T-helper 22 cell (primary cell): Measurements from ENCODE around the gene CARD19.
"Not testable (repeated sequence)": the region's sequence is repeated elsewhere in the genome, so short reads cannot be mapped to it uniquely, and the experiment has no call there.

Source experiments
- DNase-seq: peaks from one replicate; pipeline ENCODE4 v3.0.0-alpha.2; 2020; ENCODE audit warnings: low read depth

CARD19 gene

DNA sequence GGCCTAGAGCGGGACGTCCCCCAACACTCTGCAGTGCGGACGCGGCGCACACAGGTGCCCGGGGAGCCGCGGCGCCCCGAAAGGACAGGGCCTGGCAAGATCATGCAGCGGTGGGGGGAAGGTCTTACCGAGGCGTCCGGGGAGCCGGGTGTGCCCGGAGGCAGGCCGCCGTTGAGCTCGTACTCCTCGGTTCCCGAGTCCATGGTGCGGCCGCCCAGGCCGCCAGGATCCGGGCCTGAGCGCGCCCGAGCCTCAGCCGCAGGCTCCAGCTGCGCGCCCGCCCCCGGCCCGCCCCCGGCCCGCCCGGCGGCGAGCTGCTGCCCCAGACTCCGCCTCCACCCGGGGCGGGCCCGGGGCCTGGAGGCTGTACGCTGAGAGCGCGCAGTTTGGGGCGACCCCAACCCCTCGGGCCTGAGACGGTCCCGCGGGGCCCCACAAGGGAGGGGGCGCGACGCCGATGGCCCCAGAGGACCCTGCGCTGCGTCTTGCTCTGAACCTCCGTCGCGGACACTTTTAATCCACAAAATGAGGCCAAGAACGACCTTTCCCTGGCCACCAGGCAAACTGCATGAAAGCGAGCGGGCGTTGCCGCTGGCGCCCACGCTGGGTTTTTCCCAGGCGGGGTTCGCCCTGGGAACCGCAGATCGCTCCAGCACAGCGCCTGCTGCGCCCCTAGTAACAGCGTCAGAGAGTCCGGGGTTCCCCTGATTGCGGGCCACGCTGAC, 38.2 kb downstream of the CARD19 start, which contains the start of gene NINJ1:
NINJ1 (minus strand) TSS at position 237 of the 725 bp plus-strand sequence; CDS start at position 203, 34 bp downstream.
- DNase-seq, result peak; percentile 90

DNA sequence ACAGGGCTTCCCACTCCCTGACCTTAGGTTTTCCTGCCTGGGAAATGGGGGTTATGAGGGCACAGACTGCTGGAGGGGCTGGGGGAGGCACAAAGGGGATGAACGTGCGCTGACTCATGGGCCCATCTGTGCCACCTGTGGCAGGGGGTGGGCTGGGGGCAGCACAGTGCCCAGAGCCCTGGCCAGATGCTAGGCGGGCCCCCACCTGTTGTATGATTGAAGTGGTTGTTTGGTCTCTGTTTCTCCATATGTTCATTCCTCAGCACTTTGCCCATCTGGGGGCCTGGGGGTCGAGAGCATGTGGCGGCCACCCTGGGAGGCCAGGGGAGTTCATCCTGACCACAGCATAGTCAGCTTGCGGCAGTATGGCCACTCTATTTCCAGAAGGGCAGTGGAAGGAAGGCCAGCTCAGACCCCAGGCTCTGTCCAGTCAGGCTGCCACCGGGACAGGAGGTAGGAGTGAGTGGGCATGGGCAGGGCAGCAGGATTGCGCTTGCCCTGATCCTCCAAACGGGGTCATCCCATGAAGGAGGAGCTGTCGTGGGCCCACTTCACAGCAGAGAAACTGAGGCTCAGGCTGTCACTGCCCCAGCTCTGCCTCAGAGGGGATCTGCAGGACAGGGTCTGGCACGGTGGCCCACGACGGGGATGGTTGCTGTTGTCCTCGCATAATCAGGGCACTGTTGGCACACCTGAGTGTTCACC, 38.9 kb downstream of the CARD19 start:
- DNase-seq, result no peak

DNA sequence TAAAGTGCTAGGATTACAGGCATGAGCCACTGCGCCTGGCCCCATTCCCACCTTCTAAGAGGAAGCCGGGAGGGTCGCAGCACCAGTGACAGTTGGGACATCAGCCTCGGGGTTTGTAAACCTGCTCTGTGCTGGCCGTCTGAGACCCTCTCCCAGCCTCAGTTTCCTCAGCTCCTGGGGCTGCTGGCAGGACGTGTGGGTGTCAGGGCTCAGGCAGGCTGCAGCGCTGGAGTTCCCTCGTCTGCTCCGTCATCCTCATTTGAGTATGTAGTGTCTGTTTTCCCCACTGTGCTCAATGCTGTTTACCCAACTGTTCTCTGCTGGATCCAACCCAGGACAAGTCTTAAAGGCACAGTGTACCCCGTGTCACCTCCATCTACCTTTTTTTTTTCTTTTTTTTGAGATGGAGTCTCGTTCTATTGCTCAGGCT, 40.0 kb downstream of the CARD19 start:
- DNase-seq, result no peak

- DNase-seq, result no peak
Measured at GRCh38 chr9:93137362-93137761, 41.3 kb downstream of the CARD19 start.

- no peak for DNase-seq
Measured at GRCh38 chr9:93138171-93138764, 42.3 kb downstream of the CARD19 start.

- no peak for DNase-seq
Measured at GRCh38 chr9:93139365-93140182, 43.6 kb downstream of the CARD19 start.

DNA sequence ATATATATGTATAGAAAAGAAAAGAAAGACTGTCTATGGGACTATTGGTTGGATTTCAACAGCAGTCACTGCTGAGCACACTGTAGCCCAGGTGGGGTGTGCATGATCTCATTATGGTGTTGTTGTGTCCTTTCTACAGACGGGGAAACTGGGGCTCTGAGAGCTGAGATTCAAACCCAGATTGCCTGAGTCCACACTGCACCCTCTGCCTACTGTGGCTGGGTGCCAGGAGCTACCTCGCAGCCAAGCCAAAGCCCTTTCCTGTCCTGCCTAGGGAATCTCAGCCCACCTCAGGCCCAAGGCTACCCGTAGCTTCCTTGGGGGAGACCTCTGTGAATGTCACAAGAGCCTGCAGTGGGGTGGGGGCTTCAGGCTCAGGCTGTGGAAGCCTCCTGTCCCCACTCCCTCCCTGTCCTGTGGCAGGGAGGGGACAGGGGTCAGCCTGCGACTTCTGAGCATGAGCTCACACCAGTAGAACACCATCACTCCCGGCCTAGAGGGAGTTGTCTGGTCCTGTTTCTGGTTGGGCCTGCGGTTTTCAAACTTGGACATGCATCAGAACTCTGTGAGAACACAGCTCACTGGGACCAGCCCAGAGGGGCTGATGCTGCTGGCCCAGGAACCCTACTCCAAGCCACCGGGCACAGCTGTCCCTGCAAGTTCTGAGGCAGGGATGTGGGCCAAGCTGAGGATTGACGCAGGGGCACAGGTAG, 45.9 kb downstream of the CARD19 start:
- DNase-seq, result no peak

DNA sequence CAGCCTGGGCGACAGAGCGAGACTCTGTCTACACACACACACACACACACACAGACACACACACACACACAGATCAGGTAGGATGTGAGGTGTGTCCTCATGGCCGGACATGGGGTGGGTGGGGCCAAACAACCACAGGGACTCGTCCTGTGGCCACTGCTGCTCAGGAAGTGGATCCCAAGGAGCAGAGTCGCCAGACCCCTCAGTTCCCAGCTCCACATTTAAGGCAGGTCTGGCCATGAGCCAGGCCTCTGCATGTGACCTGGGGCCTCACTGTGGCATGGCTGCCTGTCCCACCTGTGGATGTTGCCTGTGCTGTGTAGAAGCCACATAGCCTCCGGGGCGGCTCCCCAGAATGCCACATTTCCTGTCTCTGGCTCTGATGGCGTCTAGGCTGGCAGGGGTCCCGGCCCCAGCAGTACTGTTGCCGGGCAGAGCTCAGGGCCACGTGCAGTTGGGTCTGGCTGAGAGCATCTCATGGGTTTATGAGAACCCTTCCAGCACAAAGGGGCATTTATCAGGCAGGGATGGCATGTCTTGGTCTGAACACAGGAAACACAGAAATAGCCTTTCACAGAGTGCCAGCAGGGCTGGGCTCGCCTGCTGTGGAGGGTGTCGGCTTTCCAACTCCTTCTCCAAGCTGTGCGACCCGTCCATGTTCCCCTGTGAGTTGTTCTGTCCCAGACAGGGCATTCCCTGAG, 48.0 kb downstream of the CARD19 start:
- peak; percentile 58 for DNase-seq

DNA sequence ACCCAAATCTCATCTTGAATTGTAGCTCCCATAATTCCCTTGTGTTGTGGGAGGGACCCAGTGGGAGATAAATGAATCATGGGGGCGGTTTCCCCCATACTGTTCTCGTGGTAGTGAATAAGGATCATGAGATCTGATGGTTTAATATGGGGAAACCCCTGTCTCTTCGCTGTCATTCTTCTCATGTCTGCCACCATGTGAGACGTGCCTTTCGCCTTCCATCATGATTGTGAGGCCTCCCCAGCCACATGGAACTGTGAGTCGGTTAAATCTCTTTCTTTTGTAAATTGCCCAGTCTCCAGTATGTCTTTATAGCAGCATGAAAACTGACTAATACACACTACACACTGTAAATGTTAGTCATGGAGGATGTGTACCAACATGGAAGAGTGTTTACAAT, 50.7 kb downstream of the CARD19 start:
- not testable (repeated sequence) for DNase-seq

GRCh38 chr9:93147632-93148031, 51.6 kb downstream of the CARD19 start:
- no peak for DNase-seq

DNA sequence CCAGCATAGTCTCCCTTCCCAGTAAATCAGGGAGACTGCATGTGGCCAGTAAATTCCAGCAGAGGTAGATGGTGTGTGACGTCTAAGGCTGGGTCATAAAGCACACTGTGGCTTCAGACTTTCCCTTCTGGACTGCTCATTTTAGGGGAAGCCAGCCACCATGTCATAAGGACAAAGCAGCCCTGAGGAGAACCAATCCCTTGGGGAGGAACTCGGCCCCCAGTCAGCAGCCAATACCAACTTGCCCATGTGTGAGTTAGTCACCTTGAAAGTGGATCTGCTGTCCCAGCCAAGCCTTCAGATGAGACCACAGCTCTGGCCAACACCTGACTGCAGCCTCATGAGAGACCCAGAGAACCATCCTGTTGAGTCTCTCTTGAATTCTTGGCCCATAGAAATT, 52.7 kb downstream of the CARD19 start:
- no peak for DNase-seq

DNA sequence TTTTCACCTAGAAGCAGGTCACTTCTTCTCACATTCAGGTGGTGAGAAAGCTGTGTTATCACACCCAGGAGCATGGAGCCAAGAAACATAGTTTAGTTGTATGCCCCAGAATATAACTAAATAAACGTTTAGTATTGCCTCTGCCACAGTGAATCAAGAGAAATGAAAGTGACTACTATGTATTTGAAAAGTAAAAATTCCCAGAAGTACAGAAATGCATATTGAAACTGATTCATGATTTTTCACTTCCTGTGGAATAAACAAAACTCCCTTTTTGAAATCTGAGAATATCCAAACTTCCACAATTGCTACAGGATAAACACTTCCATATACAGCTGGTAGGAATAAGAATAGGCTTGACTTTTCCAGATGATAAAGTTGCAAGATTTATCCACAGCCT, 53.3 kb downstream of the CARD19 start:
- DNase-seq, result no peak

DNA sequence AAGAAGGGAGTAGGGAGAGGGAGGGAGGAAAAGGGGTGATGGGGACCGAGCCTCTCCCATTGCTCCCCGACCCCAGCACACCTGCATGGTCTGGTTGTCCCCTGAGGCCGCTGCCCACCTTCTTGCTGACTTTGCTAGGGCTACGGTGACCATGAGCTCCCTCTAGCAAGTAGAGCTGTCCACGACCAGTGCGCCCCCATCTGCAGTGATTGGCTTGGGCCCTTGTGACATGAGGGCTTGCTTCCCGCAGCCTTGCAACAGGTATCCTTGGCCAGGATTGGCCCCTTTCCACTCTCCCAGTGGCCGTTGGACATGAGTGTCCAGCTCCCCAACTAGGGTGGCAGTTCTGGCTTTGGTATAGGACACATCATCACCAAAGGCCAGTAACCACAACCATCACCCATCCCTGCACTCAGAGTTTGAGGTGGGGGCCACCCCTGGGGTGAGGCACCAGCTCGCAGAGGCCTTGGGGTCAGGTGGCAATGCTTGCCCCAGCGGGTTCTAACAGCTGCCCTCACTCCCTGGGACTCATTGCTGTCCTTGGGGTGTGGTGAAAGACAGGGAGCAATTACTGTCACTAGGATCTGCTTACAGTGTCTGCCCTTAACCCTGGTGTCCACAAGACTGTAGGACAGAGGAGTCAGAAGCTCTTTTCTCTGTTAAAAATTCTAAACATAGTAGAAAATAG, 55.2 kb downstream of the CARD19 start:
- no peak for DNase-seq

DNA sequence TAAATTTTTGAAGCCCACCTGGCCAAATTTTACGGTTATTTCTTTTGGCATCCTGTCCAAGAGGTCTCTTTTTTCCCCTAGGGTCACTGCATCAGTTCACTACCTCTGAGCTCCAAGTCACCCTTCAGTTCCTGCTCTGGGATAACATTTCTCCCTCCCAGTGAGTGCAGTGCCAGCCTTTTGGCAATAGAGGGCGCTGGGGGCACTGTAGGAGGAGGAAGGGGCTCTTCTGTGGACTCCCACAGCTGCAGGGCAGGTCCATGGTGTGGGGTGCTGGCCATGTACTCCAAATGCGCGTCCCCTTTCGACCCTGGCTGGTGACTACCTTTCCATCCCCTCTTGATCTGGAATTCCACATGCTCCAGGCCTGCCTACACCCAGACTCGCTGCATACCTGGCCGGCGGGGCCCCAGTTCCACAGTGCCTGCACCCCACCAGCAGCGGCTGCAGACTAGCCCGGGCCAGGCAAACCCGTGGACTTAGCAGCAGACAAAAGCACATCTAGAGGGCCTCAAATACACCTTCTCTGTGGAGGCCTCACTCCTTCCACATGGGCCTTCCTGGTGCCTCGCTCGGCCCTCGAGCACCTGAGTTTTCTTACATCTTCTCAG, 58.4 kb downstream of the CARD19 start:
- no peak for DNase-seq

DNA sequence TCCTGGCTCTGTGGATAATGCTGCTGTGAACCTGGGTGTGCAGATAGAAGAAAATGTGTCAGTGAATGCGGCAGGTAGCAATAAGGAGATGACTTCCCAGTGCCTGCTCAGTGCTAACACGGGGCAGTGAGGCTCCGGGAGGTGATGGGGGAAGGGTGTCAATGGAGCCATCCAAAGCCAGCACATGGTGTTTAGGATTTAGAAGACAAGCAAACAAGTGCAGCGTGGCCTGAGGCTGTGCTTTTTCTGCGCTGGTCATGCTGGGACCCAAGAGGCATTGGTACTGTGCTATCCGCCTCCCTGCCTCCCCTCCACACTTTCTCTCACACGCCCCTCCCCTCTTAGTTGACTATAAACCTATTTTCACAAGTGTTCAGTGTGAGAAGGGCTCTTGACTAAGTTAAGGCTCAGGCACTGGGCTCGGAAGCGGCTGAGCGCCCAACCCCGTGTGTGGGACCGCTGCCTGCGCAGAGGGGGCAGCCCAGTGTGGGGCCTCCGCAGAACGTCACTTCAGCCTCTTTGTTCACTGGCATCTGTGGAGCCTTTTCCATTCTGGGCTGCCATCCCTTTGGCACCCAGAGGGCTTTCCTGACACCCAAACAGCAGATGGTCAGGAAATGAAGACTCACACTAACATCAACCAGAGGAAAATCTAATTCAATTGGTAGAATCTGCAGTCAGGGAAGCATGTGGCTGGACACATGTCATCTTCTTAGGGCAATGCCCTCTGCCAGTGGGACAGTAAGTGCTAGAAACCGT, 59.9 kb downstream of the CARD19 start:
- DNase-seq, result no peak

DNA sequence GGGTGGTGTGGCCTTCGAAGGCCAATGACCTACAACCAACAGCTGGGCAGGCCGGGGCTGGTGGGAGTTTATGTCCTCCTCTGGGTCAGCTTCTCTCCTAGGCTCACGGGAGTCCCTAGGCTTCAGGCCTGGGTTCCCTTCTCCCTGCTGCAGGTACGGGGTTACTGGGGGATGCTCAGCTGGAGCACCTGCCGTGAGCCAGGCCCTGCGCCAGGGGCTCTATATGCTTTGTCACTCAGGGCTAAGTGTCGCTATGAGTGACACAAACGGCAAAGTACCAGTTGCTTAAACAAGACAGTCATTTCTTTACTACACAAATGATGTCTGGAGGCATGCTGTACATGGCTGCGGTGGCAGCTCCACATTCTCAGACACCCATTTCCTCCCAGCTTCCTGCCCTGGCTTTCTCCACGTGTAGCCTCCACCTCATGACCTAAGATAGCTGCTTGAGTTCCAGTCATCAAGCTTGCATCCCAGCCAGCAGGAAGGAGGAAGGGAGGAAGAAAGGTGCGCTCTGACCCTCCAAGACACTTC, 60.5 kb downstream of the CARD19 start:
- no peak for DNase-seq

DNA sequence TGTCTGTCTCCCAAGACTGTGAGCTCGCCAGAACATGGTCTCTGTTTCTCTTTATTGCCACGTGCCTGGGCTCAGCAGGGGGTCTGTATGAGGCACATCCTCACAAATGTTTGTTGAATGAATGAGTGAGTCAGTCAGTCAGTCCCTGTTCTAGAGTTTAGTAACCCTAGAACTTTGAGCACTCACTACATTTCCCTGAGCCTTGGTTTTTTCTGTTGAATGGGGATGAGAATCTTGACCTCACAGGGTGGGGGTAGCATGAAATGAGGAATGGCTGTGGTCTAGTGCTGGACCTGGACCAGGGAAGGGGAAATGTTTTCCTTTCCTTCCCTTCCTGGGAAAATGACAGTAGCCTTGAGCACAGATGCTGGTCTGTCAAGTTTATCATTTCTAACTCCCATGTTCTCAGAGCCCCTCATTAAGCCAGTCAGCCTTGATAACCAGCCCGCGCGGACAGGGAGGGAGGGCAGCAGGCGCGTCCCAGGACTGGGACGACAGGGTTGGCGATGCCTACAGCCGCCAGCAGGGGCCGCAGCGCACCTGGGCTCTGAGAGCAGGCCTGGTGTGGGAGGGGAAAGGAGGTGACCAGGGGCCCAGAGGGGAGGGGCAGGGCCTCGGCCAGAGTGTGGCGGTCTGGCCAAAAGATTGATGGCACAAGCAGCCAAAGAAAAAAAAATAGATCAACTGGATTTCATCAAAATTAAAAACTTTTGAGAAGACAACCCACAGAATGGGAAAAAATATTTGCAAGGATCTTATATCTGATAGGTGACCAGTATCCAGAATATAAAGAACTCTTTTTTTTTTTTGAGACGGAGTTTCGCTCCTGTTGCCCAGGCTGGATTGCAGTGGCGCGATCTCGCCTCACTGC, 63.8 kb downstream of the CARD19 start:
- DNase-seq, result no peak
